Activated CD8-positive, alpha-beta memory T cell treated with anti-CD3 and anti-CD28 coated beads, Interleukin-2, amount 10 ng/mL, durations not matched to agents 7 days and 5 days (primary cell): ENCODE results near the gene CDK5R1. TPM values are rescaled to one million over a fixed set of nuclear protein-coding genes. Genes with fewer than 3 reads are reported as not detected.
A peak's percentile ranks its signal among the peaks of the same experiment; 100 is the strongest.
"Not testable (repeated sequence)": the region's sequence is repeated elsewhere in the genome, so short reads cannot be mapped to it uniquely, and the experiment has no call there.

ENCODE experiments used
- ATAC-seq: fragments of 150-1000 bp; cut with Tn5 transposase; one replicate; pipeline ENCODE4 v1.10.0; 2021; ENCODE audit warnings: moderate library complexity
- CTCF ChIA-PET: fragments of 350-600 bp; sonication (Branson Sonifier 250); formaldehyde crosslinking; loops from one replicate; lab custom pipeline; 2021; ENCODE audit warnings: antibody characterized with exemption; lab: Charles Lee
- DNase-seq: peaks from one replicate; pipeline ENCODE4 v3.0.0-alpha.2; 2020
- H3K27ac Mint-ChIP-seq: one replicate; pipeline ENCODE4 v1.8.0; 2021; ENCODE audit warnings: mild to moderate bottlenecking, mixed read lengths
- H3K27me3 Mint-ChIP-seq: one replicate; pipeline ENCODE4 v1.8.0; 2021; ENCODE audit warnings: mixed read lengths
- H3K36me3 Mint-ChIP-seq: one replicate; pipeline ENCODE4 v1.8.0; 2021; ENCODE audit warnings: mild to moderate bottlenecking, mixed read lengths
- H3K4me1 Mint-ChIP-seq: one replicate; pipeline ENCODE4 v1.8.0; 2021; ENCODE audit warnings: mixed read lengths
- H3K4me3 Mint-ChIP-seq: one replicate; pipeline ENCODE4 v1.8.0; 2021; ENCODE audit warnings: mild to moderate bottlenecking, moderate library complexity, mixed read lengths
- H3K9me3 Mint-ChIP-seq: one replicate; pipeline ENCODE4 v1.8.0; 2022; ENCODE audit warnings: low read depth, mixed read lengths
- total RNA-seq, 2 experiments: library from RNA; stranded (reverse); gene quantifications; one replicate each; pipeline ENCODE4 v1.2.3, GENCODE V29; 2021

Gene CDK5R1
- total RNA-seq, result 1 to 10 TPM; 3.3 to 3.5 TPM

DNA sequence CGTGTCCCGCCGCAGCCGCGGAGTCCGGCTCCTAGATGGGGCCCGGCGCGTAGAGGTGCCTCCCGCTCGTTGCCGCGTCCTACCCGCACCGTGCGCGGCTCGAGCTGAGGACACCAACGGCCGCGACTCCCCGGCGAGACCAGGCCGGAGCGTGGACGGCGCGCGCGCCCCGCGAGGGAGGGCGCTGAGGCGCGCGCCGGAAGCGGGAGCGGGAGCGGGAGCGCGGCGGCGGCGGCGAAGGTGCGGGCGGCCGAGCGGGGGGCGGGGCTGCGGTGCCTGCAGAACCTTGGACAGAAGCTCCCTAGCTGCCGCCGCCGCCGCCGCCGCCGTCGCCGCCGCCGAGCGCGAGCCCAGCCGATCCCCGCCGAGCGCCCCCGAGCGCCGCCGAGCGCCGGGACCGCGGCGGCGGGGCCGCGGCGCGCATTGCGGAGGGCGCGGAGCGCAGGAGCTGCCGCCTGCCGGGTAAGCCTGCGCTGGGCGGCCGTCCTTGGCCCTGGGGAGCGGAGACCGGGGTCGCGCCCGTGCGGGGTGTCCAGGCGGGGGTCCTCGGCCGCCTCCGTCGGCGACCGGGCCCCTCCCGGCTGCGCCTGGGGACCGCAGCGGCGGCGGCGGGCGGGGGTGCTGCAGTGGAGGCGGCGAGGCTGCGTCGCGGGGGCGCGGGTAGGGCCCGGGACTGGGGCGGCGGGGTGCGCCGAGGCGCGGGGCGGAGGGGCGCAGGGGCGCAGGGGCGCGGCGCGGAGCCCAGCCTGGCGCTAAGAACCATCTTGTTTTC, at the start of gene CDK5R1:
Gene CDK5R1 (plus strand): TSS at position 293 of the 772 bp plus-strand sequence. CDS start 628 bp downstream, outside the sequence.
- Mint-ChIP-seq H3K27ac (peak within 1 kb of the TSS; percentile 56), H3K36me3 (peaks cover 19% of the 10 kb centered on the region), H3K4me1 (peaks cover 29% of the 10 kb centered on the region), H3K9me3 (no peaks in the 10 kb centered on the region), H3K4me3 (peak within 1 kb of the TSS; percentile 84), H3K27me3 (peaks cover 8% of the 10 kb centered on the region)
- peak; percentile 75 for DNase-seq
- CTCF ChIA-PET, result interaction anchor here (0.6 to 5.0 kb wide), 12 partner anchors 9 to 595 kb away, joined by 3 to 34 read pairs (median 4); no protein-coding TSS in a partner anchor
- peak; percentile 73 for ATAC-seq

- Mint-ChIP-seq H3K9me3 (peaks cover 6% of the 10 kb centered on the region), H3K4me1 (peaks cover 20% of the 10 kb centered on the region), H3K4me3 (no peak overlapping the region), H3K36me3 (peaks cover 2% of the 10 kb centered on the region), H3K27ac (no peak overlapping the region), H3K27me3 (peaks cover 26% of the 10 kb centered on the region)
- CTCF ChIA-PET, result interaction anchor here (1.1 kb wide), 1 partner anchor 17 kb away, joined by 3 read pairs; no protein-coding TSS in a partner anchor
- ATAC-seq, result no peak
- no peak for DNase-seq
Measured at GRCh38 chr17:32440722-32441121, 46.1 kb upstream of the CDK5R1 start.

- Mint-ChIP-seq H3K4me3 (no peak overlapping the region), H3K27ac (no peak overlapping the region)
Measured at GRCh38 chr17:32441886-32442285, 44.9 kb upstream of the CDK5R1 start.

GRCh38 chr17:32443827-32444300, 42.9 kb upstream of the CDK5R1 start:
- H3K36me3 Mint-ChIP-seq, result peaks cover 16% of the 10 kb centered on the region
- CTCF ChIA-PET, result interaction anchor here (0.6 to 8.0 kb wide), 39 partner anchors 9 to 433 kb away, joined by 3 to 67 read pairs (median 4); partner anchors contain the start of genes C17orf75 and MYO1D
- DNase-seq (no peak), ATAC-seq (no peak)
- H3K27me3 Mint-ChIP-seq, result peaks cover 15% of the 10 kb centered on the region
- H3K9me3 Mint-ChIP-seq, result no peaks in the 10 kb centered on the region
- peaks cover 38% of the 10 kb centered on the region for H3K4me1 Mint-ChIP-seq
- no peak overlapping the region for H3K27ac Mint-ChIP-seq
- peak overlapping the region; percentile 82 for H3K4me3 Mint-ChIP-seq

More at GRCh38 chr17:32441886-32442285, 44.9 kb upstream of the CDK5R1 start:
- no peak for ATAC-seq
- no peak for DNase-seq
- Mint-ChIP-seq H3K4me1 (peaks cover 32% of the 10 kb centered on the region), H3K36me3 (peaks cover 5% of the 10 kb centered on the region), H3K27me3 (peaks cover 23% of the 10 kb centered on the region), H3K9me3 (no peaks in the 10 kb centered on the region)
- CTCF ChIA-PET, result interaction anchor here (1.1 to 8.0 kb wide), 3 partner anchors 8 to 435 kb away, joined by 3 to 67 read pairs (median 4); partner anchors contain the start of gene MYO1D

- Mint-ChIP-seq H3K4me1 (peaks cover 40% of the 10 kb centered on the region), H3K4me3 (peak within 1 kb of the TSS; percentile 82), H3K9me3 (no peaks in the 10 kb centered on the region), H3K27ac (peak within 1 kb of the TSS; percentile 90), H3K36me3 (peaks cover 20% of the 10 kb centered on the region), H3K27me3 (peaks cover 15% of the 10 kb centered on the region)
- peak; percentile 96 for ATAC-seq
- DNase-seq, result peak; percentile 99
- CTCF ChIA-PET, result interaction anchor here (0.6 to 8.0 kb wide), 41 partner anchors 9 to 433 kb away, joined by 3 to 67 read pairs (median 4); partner anchors contain the start of genes C17orf75 and MYO1D
Measured at GRCh38 chr17:32444301-32445073, 42.3 kb upstream of the CDK5R1 start, which contains the start of gene PSMD11. PSMD11 (plus strand) TSS chr17:32444510; CDS start chr17:32444524, 14 bp downstream.

- peak; percentile 14 for ATAC-seq
- H3K36me3 Mint-ChIP-seq, result peaks cover 24% of the 10 kb centered on the region
- DNase-seq, result peak; percentile 59
- H3K27ac Mint-ChIP-seq, result peak overlapping the region; percentile 90
- no peaks in the 10 kb centered on the region for H3K9me3 Mint-ChIP-seq
- peaks cover 15% of the 10 kb centered on the region for H3K27me3 Mint-ChIP-seq
- CTCF ChIA-PET, result interaction anchor here (0.8 to 8.0 kb wide), 13 partner anchors 9 to 431 kb away, joined by 3 to 67 read pairs (median 6); no protein-coding TSS in a partner anchor
- peak overlapping the region; percentile 82 for H3K4me3 Mint-ChIP-seq
- peaks cover 45% of the 10 kb centered on the region for H3K4me1 Mint-ChIP-seq
Measured at GRCh38 chr17:32445074-32445415, 41.7 kb upstream of the CDK5R1 start.

DNA sequence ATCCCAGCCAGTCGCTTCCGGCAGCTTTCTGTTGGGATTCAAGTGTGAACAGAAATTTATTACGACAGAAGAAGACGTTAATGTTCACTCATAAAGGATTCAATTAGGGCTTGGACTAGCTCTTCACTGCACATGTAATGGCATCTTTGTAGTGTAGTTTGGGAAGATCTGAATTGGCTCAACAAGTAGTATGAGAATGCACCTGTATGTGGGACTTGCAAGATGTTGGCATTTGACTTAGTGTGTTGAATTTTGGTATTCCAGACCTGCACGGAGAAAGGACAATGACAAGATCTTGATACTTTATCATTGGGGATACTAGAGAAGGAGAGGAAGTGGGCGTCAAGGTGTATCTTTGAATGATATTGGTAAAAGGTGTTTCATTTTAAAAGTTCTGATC, 41.3 kb upstream of the CDK5R1 start:
- Mint-ChIP-seq H3K4me3 (peak overlapping the region; percentile 82), H3K27me3 (peaks cover 15% of the 10 kb centered on the region), H3K27ac (peak overlapping the region; percentile 90), H3K9me3 (no peaks in the 10 kb centered on the region), H3K36me3 (peaks cover 25% of the 10 kb centered on the region), H3K4me1 (peaks cover 46% of the 10 kb centered on the region)
- no peak for DNase-seq
- no peak for ATAC-seq
- CTCF ChIA-PET, result interaction anchor here (1.8 to 8.0 kb wide), 3 partner anchors 10 to 22 kb away, joined by 4 to 67 read pairs (median 9); no protein-coding TSS in a partner anchor

- Mint-ChIP-seq H3K27me3 (peaks cover 15% of the 10 kb centered on the region), H3K36me3 (peaks cover 27% of the 10 kb centered on the region), H3K4me3 (peak overlapping the region; percentile 82), H3K4me1 (peaks cover 46% of the 10 kb centered on the region), H3K9me3 (no peaks in the 10 kb centered on the region), H3K27ac (peak overlapping the region; percentile 90)
- CTCF ChIA-PET, result interaction anchor here (0.7 to 8.0 kb wide), 3 partner anchors 17 to 432 kb away, joined by 4 to 67 read pairs (median 4); no protein-coding TSS in a partner anchor
- ATAC-seq, result no peak
- DNase-seq, result no peak
Measured at GRCh38 chr17:32445971-32446370, 40.8 kb upstream of the CDK5R1 start.

GRCh38 chr17:32446949-32447348, 39.8 kb upstream of the CDK5R1 start:
- DNase-seq (no peak), ATAC-seq (no peak)
- Mint-ChIP-seq H3K27ac (peak overlapping the region; percentile 90), H3K9me3 (no peaks in the 10 kb centered on the region), H3K36me3 (peaks cover 33% of the 10 kb centered on the region), H3K4me1 (peaks cover 44% of the 10 kb centered on the region), H3K27me3 (peaks cover 11% of the 10 kb centered on the region), H3K4me3 (no peak overlapping the region)
- CTCF ChIA-PET, result interaction anchor here (0.7 to 8.0 kb wide), 3 partner anchors 16 to 431 kb away, joined by 4 to 67 read pairs (median 4); no protein-coding TSS in a partner anchor

- Mint-ChIP-seq H3K27me3 (no peaks in the 10 kb centered on the region), H3K4me3 (no peak overlapping the region), H3K9me3 (no peaks in the 10 kb centered on the region), H3K4me1 (peaks cover 34% of the 10 kb centered on the region), H3K27ac (no peak overlapping the region), H3K36me3 (peaks cover 54% of the 10 kb centered on the region)
- DNase-seq (no peak), ATAC-seq (no peak)
- CTCF ChIA-PET, result interaction anchor here (0.8 to 8.0 kb wide), 3 partner anchors 13 to 197 kb away, joined by 4 to 67 read pairs (median 4); no protein-coding TSS in a partner anchor
Measured at GRCh38 chr17:32449963-32450362, 36.8 kb upstream of the CDK5R1 start.

DNA sequence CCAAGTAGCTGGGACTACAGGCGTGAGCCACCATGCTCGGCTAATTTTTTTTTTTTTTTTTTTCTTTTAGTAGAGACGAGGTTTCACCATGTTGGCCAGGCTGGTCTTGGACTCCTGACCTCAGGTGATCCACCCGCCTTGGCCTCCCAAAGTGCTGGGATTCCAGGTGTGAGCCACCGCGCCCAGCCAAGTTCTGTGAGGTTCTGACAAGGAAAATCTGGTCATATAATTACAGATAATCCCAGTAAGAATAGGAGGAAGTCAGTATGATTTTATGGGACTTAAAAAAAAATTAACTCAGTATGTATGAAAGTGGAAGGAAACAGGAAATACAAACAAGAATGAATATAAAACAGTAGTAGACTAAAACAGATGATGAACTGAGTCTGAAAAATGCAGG, 36.4 kb upstream of the CDK5R1 start:
- H3K27me3 Mint-ChIP-seq, H3K9me3 Mint-ChIP-seq, H3K27ac Mint-ChIP-seq, ATAC-seq, H3K4me3 Mint-ChIP-seq, DNase-seq: not testable (repeated sequence)
- CTCF ChIA-PET, result interaction anchor here (0.8 to 1.6 kb wide), 2 partner anchors 32 to 197 kb away, joined by 4 read pairs; no protein-coding TSS in a partner anchor
- H3K4me1 Mint-ChIP-seq, result peaks cover 34% of the 10 kb centered on the region
- H3K36me3 Mint-ChIP-seq, result peaks cover 58% of the 10 kb centered on the region

GRCh38 chr17:32451879-32452278, 34.9 kb upstream of the CDK5R1 start:
- Mint-ChIP-seq H3K27ac (no peak overlapping the region), H3K36me3 (peaks cover 57% of the 10 kb centered on the region), H3K9me3 (no peaks in the 10 kb centered on the region), H3K27me3 (no peaks in the 10 kb centered on the region), H3K4me1 (peaks cover 20% of the 10 kb centered on the region), H3K4me3 (no peak overlapping the region)
- CTCF ChIA-PET, result interaction anchor here (1.0 kb wide), 1 partner anchor 12 kb away, joined by 3 read pairs; no protein-coding TSS in a partner anchor
- ATAC-seq (no peak), DNase-seq (no peak)
